Suprapubic skin (tissue), 3 donors: ENCODE data around the gene IL20.

Experiments used
- EP300 ChIP-seq: sonication (generic); formaldehyde crosslinking; IDR thresholded peaks from one replicate; pipeline ENCODE4 v1.6.1; 2017; ENCODE audit warnings: antibody characterized with exemption
- TF ChIP-seq, protein P1 (sequence below), 2 donors: fragments of 200-600 bp in 1 of 2; fragments of 450-650 bp in 1 of 2; sonication (generic) in 1 of 2; IDR thresholded peaks; one replicate each; pipeline ENCODE4 v1.5.1; 2016 to 2019; ENCODE audit warnings: antibody characterized with exemption in 2 of 2, mild to moderate bottlenecking in 1 of 2, moderate library complexity in 1 of 2

- no peak for TF ChIP-seq EP300
- TF ChIP-seq, protein P1, sequence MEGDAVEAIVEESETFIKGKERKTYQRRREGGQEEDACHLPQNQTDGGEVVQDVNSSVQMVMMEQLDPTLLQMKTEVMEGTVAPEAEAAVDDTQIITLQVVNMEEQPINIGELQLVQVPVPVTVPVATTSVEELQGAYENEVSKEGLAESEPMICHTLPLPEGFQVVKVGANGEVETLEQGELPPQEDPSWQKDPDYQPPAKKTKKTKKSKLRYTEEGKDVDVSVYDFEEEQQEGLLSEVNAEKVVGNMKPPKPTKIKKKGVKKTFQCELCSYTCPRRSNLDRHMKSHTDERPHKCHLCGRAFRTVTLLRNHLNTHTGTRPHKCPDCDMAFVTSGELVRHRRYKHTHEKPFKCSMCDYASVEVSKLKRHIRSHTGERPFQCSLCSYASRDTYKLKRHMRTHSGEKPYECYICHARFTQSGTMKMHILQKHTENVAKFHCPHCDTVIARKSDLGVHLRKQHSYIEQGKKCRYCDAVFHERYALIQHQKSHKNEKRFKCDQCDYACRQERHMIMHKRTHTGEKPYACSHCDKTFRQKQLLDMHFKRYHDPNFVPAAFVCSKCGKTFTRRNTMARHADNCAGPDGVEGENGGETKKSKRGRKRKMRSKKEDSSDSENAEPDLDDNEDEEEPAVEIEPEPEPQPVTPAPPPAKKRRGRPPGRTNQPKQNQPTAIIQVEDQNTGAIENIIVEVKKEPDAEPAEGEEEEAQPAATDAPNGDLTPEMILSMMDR (IDR thresholded peaks at IDR 0.05) = no peak
These were observed 18.0 kb upstream of the IL20 start for GRCh38 chr1:206847337-206847834.
